CD4-positive, CD25-positive, alpha-beta regulatory T cell (primary cell): ENCODE measurements around the gene MYO16. TPM values are rescaled to one million over a fixed set of nuclear protein-coding genes. Genes with fewer than 3 reads are reported as not detected.

ENCODE experiments used
- ATAC-seq, 2 donors: fragments of 150-1000 bp; cut with Tn5 transposase; one replicate each; pipeline ENCODE4 v1.10.0; 2021; ENCODE audit warnings: low read depth in 2 of 2, moderate number of reproducible peaks in 2 of 2, moderate library complexity in 1 of 2
- DNase-seq, 3 donors: peaks; one replicate each; pipeline versions ENCODE4 v3.0.0 to v3.0.0-alpha.2; 2012 to 2022; ENCODE audit warnings: mixed read lengths in 1 of 3
- H3K27ac ChIP-seq: one replicate; pipeline ENCODE4 v1.7.0; 2013; ENCODE audit warnings: mild to moderate bottlenecking, low read length; ENCODE audit not compliant: insufficient read depth, poor library complexity, severe bottlenecking
- H3K27me3 ChIP-seq: one replicate; pipeline ENCODE4 v1.7.0; 2013; ENCODE audit warnings: low read length; ENCODE audit not compliant: control insufficient read depth, insufficient read depth
- H3K36me3 ChIP-seq: one replicate; pipeline ENCODE4 v1.7.0; 2013; ENCODE audit warnings: mild to moderate bottlenecking, low read length, moderate library complexity; ENCODE audit not compliant: control insufficient read depth, insufficient read depth
- H3K4me1 ChIP-seq: 2 replicates; pipeline ENCODE4 v1.7.0; 2013; ENCODE audit warnings: mild to moderate bottlenecking, low read length; ENCODE audit not compliant: insufficient read depth, control insufficient read depth, poor library complexity, severe bottlenecking
- H3K4me3 ChIP-seq: one replicate; pipeline ENCODE4 v1.7.0; 2013; ENCODE audit warnings: low read depth, mild to moderate bottlenecking, low read length, moderate library complexity
- H3K9me3 ChIP-seq, 2 experiments: 1 replicate in 1 of 2; 2 replicates in 1 of 2; pipeline ENCODE4 v1.7.0; 2013; ENCODE audit warnings: low read length in 2 of 2, mild to moderate bottlenecking in 1 of 2, moderate library complexity in 1 of 2; ENCODE audit not compliant: control insufficient read depth in 2 of 2
- H3K27ac Mint-ChIP-seq, 3 donors: one replicate each; pipeline ENCODE4 v1.8.0; 2020 to 2022; ENCODE audit warnings: mild to moderate bottlenecking in 3 of 3, mixed read lengths in 3 of 3, moderate library complexity in 2 of 3
- H3K27me3 Mint-ChIP-seq: one replicate; pipeline ENCODE4 v1.8.0; 2022; ENCODE audit warnings: mild to moderate bottlenecking, mixed read lengths
- H3K36me3 Mint-ChIP-seq: one replicate; pipeline ENCODE4 v1.8.0; 2020; ENCODE audit warnings: mixed read lengths
- H3K4me1 Mint-ChIP-seq, 4 donors: one replicate each; pipeline ENCODE4 v1.8.0; 2020 to 2022; ENCODE audit warnings: mixed read lengths in 4 of 4, mild to moderate bottlenecking in 1 of 4
- H3K4me3 Mint-ChIP-seq, 4 donors: one replicate each; pipeline ENCODE4 v1.8.0; 2020 to 2022; ENCODE audit warnings: mild to moderate bottlenecking in 4 of 4, mixed read lengths in 4 of 4, moderate library complexity in 3 of 4
- H3K9me3 Mint-ChIP-seq, 7 donors: one replicate each; pipeline ENCODE4 v1.8.0; 2020 to 2022; ENCODE audit warnings: mixed read lengths in 7 of 7, mild to moderate bottlenecking in 3 of 7, moderate library complexity in 2 of 7
- polyA plus RNA-seq, 4 donors: library from polyadenylated mRNA; unstranded; fragments of 300-500 nt; fragmentation: Illumina TruSeq; gene quantifications; one replicate each; pipeline ENCODE4 v1.2.3, GENCODE V29; 2021
- total RNA-seq: library from RNA; stranded (reverse); gene quantifications from one replicate; pipeline ENCODE4 v1.2.3, GENCODE V29; 2022

The MYO16 gene
- total and polyA plus RNA-seq, 5 donors from 2014 or later: 0.08 to 2.3 (median 0.29) TPM

DNA sequence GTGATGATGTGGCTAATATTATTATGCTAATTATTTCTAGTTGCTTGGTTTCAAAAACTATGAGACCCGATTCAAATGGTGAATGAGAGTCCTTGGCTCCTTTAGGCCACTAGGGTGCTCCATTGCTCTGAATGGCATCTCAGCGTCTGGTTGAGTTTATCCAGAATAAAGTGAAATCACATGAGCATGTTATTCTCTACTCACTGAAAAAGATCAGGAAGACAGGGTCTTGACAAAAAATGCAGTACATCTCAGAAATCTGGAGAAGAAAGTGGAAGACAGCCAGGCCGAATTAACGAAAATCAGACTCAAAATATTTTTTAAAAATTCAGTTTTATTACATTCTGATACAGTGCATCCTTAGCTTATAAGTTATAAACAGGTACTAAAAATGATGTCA, 516.2 kb downstream of the MYO16 start:
- DNase-seq (peak in 2 of 3 donors; percentile 2 to 13), ATAC-seq (no peak)
- Mint-ChIP-seq H3K9me3 (peaks cover 0 to 3% (median 0%) of the 10 kb centered on the region in 7 donors), H3K27me3 (peaks cover 4% of the 10 kb centered on the region), H3K27ac (no peak overlapping the region), H3K4me1 (no peaks in the 10 kb centered on the region), H3K4me3 (no peak overlapping the region), H3K36me3 (no peaks in the 10 kb centered on the region)
- peaks cover 3% of the 10 kb centered on the region for H3K27me3 ChIP-seq
- no peak overlapping the region for H3K27ac ChIP-seq
- no peaks in the 10 kb centered on the region for H3K36me3 ChIP-seq
- H3K4me3 ChIP-seq: no peak overlapping the region
- no peaks in the 10 kb centered on the region for H3K9me3 ChIP-seq
- H3K4me1 ChIP-seq: no peaks in the 10 kb centered on the region

DNA sequence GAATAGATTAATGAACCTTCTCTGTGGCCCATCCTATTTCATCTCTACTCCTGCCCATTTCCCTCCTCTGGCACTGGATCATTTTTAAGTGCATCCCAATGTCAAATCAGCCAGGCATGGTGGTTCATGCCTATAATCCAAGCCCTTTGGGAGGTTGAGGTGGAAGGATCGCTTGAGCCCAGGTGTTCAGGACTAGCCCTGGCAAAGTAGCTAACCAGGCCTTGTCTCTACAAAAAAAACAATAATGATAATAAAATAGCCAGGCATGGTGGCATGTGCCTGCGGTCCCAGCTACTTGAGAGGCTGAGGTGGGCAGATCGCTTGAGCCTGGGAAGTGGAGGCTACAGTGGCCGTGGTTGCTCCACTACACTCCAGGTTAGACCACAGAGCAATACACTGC, 517.0 kb downstream of the MYO16 start:
- H3K4me3 ChIP-seq: no peak overlapping the region
- H3K27ac Mint-ChIP-seq: no peak overlapping the region
- no peak for ATAC-seq
- no peaks in the 10 kb centered on the region for H3K4me1 Mint-ChIP-seq
- H3K27ac ChIP-seq: no peak overlapping the region
- DNase-seq: no peak
- no peaks in the 10 kb centered on the region for H3K27me3 Mint-ChIP-seq
- H3K36me3 Mint-ChIP-seq: no peaks in the 10 kb centered on the region
- no peaks in the 10 kb centered on the region for H3K4me1 ChIP-seq
- no peaks in the 10 kb centered on the region for H3K36me3 ChIP-seq
- peaks cover 3% of the 10 kb centered on the region for H3K27me3 ChIP-seq
- H3K9me3 Mint-ChIP-seq: peaks cover 0 to 3% (median 0%) of the 10 kb centered on the region in 7 donors
- H3K9me3 ChIP-seq: no peaks in the 10 kb centered on the region
- H3K4me3 Mint-ChIP-seq: no peak overlapping the region

DNA sequence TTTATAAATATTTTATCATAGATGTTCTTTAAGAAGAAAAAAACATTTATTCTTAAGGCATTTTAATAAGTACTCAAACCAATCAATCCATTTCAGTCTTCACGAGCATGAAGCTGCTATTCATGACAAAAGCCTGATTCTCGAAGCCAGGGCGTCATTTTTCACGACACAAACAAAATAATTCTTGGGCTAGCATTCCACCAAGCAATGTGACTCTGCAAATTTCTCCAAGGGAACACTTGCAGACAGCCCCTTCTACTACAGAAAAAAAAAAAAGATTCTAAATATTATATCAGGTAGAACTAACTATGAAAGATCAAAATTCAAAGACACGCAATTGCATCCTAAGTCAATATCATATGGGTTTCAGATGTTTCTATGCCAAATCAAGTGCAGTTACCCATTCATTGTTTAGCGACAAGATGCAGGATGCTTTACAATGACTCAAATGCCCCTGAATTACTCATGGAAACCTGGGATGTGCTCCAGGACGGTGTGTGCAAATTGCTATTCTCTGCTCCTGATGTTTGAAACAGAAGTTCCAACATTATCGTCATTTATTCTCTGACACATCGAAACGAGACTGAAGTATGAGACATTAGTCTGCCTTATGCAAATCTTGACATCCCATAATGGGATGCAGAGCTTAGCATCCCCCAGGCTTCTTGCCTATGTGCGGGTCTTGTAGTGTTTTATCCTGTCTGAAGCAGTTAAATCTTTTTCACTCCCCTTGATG, 517.7 kb downstream of the MYO16 start:
- Mint-ChIP-seq H3K4me1 (no peaks in the 10 kb centered on the region), H3K9me3 (peaks cover 0 to 3% (median 0%) of the 10 kb centered on the region in 7 donors), H3K4me3 (no peak overlapping the region), H3K36me3 (no peaks in the 10 kb centered on the region), H3K27me3 (no peaks in the 10 kb centered on the region), H3K27ac (no peak overlapping the region)
- H3K27ac ChIP-seq: no peak overlapping the region
- H3K9me3 ChIP-seq: no peaks in the 10 kb centered on the region
- DNase-seq (no peak), ATAC-seq (no peak)
- H3K4me3 ChIP-seq: no peak overlapping the region
- H3K36me3 ChIP-seq: no peaks in the 10 kb centered on the region
- H3K27me3 ChIP-seq: peaks cover 3% of the 10 kb centered on the region
- no peaks in the 10 kb centered on the region for H3K4me1 ChIP-seq

- Histone ChIP-seq H3K9me3 (no peaks in the 10 kb centered on the region), H3K4me1 (no peaks in the 10 kb centered on the region), H3K36me3 (no peaks in the 10 kb centered on the region), H3K4me3 (no peak overlapping the region), H3K27me3 (peaks cover 3% of the 10 kb centered on the region), H3K27ac (no peak overlapping the region)
- Mint-ChIP-seq H3K27ac (no peak overlapping the region), H3K27me3 (no peaks in the 10 kb centered on the region), H3K36me3 (no peaks in the 10 kb centered on the region), H3K4me3 (no peak overlapping the region), H3K9me3 (peaks cover 0 to 2% (median 0%) of the 10 kb centered on the region in 7 donors), H3K4me1 (no peaks in the 10 kb centered on the region)
- ATAC-seq (no peak), DNase-seq (no peak)
Measured at GRCh38 chr13:109148243-109148642, 518.8 kb downstream of the MYO16 start.

GRCh38 chr13:109150696-109151095, 521.3 kb downstream of the MYO16 start:
- DNase-seq (no peak), ATAC-seq (no peak)
- Histone ChIP-seq H3K27me3 (no peaks in the 10 kb centered on the region), H3K9me3 (no peaks in the 10 kb centered on the region), H3K27ac (no peak overlapping the region), H3K4me3 (no peak overlapping the region), H3K36me3 (no peaks in the 10 kb centered on the region), H3K4me1 (no peaks in the 10 kb centered on the region)
- H3K4me3 Mint-ChIP-seq: no peak overlapping the region
- H3K27ac Mint-ChIP-seq: no peak overlapping the region
- peaks cover 0 to 2% (median 0%) of the 10 kb centered on the region in 7 donors for H3K9me3 Mint-ChIP-seq
- H3K36me3 Mint-ChIP-seq: no peaks in the 10 kb centered on the region
- no peaks in the 10 kb centered on the region for H3K4me1 Mint-ChIP-seq
- H3K27me3 Mint-ChIP-seq: no peaks in the 10 kb centered on the region

GRCh38 chr13:109151255-109151654, 521.8 kb downstream of the MYO16 start:
- Histone ChIP-seq H3K9me3 (no peaks in the 10 kb centered on the region), H3K4me1 (no peaks in the 10 kb centered on the region), H3K27me3 (no peaks in the 10 kb centered on the region), H3K4me3 (no peak overlapping the region), H3K27ac (no peak overlapping the region), H3K36me3 (no peaks in the 10 kb centered on the region)
- ATAC-seq: no peak
- no peak for DNase-seq
- peaks cover 0 to 3% (median 0%) of the 10 kb centered on the region in 7 donors for H3K9me3 Mint-ChIP-seq
- H3K36me3 Mint-ChIP-seq: no peaks in the 10 kb centered on the region
- H3K4me1 Mint-ChIP-seq: no peaks in the 10 kb centered on the region
- no peak overlapping the region for H3K27ac Mint-ChIP-seq
- H3K4me3 Mint-ChIP-seq: peak overlapping the region in 1 of 4 donors; percentile 65
- no peaks in the 10 kb centered on the region for H3K27me3 Mint-ChIP-seq

DNA sequence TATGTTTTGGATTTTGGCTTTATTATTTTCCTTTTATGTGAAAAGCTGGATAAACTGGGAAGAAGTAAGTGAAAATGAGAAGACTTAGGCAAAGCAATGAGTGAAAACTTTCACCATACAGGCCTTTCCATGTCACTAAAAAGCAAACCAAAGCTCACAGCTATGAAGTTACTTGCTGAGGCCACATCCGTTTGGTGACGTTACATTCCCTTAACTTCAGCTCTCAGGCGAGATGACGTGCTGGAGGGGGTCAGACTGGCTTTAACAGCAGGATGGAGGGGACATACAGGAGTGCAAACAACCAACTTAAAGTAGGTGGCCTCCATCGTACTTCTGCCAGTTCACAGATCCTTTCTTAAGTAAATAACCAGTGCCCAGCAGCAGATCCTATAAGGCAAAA, 522.3 kb downstream of the MYO16 start:
- H3K4me1 Mint-ChIP-seq: no peaks in the 10 kb centered on the region
- ATAC-seq: no peak

DNA sequence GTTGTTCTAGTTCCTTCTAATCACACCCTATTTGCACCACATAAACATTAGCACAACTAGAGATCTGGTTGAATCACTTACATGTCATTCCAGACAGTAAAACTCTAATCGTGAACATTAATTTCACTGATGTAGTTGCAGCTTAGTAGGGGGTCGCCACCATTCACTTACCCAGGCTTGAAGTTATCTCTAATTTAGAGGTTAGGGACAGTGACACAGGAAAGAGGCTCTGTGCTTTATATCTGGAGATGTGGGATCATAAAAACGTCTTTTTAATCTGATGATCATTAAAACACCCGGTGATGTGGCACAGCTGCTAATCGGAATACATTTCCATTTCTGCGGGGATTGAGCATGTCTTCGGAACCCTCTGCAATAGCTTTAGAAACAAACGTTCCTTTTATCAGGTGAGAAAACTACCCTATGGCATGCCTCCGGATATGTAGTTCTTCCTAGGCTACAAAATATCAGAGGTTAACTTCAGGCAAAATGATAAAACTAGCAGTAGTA, 523.0 kb downstream of the MYO16 start:
- H3K27ac Mint-ChIP-seq: no peak overlapping the region
- no peaks in the 10 kb centered on the region for H3K36me3 Mint-ChIP-seq
- Histone ChIP-seq H3K27ac (no peak overlapping the region), H3K9me3 (no peaks in the 10 kb centered on the region), H3K4me3 (no peak overlapping the region), H3K4me1 (no peaks in the 10 kb centered on the region), H3K27me3 (no peaks in the 10 kb centered on the region), H3K36me3 (no peaks in the 10 kb centered on the region)
- H3K4me3 Mint-ChIP-seq: no peak overlapping the region
- ATAC-seq (no peak), DNase-seq (no peak)
- peaks cover 0 to 3% (median 0%) of the 10 kb centered on the region in 7 donors for H3K9me3 Mint-ChIP-seq
- no peaks in the 10 kb centered on the region for H3K27me3 Mint-ChIP-seq
- H3K4me1 Mint-ChIP-seq: no peaks in the 10 kb centered on the region

More for the DNA sequence above, 522.3 kb downstream of the MYO16 start:
- Histone ChIP-seq H3K4me1 (no peaks in the 10 kb centered on the region), H3K9me3 (no peaks in the 10 kb centered on the region), H3K27me3 (no peaks in the 10 kb centered on the region), H3K36me3 (no peaks in the 10 kb centered on the region), H3K4me3 (no peak overlapping the region), H3K27ac (no peak overlapping the region)
- Mint-ChIP-seq H3K4me3 (peak overlapping the region in 1 of 4 donors; percentile 65), H3K36me3 (no peaks in the 10 kb centered on the region), H3K9me3 (peaks cover 0 to 3% (median 0%) of the 10 kb centered on the region in 7 donors), H3K27me3 (no peaks in the 10 kb centered on the region), H3K27ac (no peak overlapping the region)
- no peak for DNase-seq
